ENCODE measurements around the gene ELMO1. TPM values are rescaled to one million over a fixed set of nuclear protein-coding genes. Genes with fewer than 3 reads are reported as not detected.

Gene ELMO1
- total and polyA plus RNA-seq, 9 donors, result 8.9 to 48.9 (median 28.0) TPM

DNA sequence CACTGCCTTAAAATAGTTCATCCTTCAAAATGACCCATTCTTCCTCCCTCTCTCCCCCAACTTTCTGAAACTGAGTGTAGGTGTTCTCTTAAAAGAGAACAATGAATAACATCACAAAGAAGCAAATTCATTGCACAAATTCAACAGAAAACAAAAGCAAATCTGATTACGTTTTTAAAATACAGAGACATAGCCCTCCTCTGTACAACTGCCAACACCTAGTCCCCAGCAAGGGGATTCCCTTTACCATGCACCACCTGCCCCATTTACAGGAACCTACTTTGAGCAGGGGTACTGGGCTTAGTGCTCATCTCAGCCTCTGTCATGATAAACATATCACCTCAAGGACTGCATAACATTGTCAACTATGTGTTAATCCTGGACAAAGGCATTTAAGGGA lies 421.6 kb downstream of the ELMO1 start:
- TF ChIP-seq EP300 (IDR thresholded peaks at IDR 0.05) (no peak), POLR2A (IDR thresholded peaks at IDR 0.05) (no peak)
- TF ChIP-seq, protein P1, sequence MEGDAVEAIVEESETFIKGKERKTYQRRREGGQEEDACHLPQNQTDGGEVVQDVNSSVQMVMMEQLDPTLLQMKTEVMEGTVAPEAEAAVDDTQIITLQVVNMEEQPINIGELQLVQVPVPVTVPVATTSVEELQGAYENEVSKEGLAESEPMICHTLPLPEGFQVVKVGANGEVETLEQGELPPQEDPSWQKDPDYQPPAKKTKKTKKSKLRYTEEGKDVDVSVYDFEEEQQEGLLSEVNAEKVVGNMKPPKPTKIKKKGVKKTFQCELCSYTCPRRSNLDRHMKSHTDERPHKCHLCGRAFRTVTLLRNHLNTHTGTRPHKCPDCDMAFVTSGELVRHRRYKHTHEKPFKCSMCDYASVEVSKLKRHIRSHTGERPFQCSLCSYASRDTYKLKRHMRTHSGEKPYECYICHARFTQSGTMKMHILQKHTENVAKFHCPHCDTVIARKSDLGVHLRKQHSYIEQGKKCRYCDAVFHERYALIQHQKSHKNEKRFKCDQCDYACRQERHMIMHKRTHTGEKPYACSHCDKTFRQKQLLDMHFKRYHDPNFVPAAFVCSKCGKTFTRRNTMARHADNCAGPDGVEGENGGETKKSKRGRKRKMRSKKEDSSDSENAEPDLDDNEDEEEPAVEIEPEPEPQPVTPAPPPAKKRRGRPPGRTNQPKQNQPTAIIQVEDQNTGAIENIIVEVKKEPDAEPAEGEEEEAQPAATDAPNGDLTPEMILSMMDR (IDR thresholded peaks at IDR 0.05), result no peak
- Histone ChIP-seq H3K27ac (no peak overlapping the region), H3K9me3 (no peaks in the 10 kb centered on the region), H3K36me3 (no peaks in the 10 kb centered on the region), H3K27me3 (no peaks in the 10 kb centered on the region), H3K4me1 (ENCODE audit: insufficient read depth) (peaks cover 3% of the 10 kb centered on the region), H3K4me3 (no peak overlapping the region)
- DNase-seq, result no peak
- WGBS, 3 donors, result 61 to 87% (median 74%) methylated on average over 1 of the region's 1 CpG
- intact Hi-C loops (cut with DNase I), result no loop called here

DNA sequence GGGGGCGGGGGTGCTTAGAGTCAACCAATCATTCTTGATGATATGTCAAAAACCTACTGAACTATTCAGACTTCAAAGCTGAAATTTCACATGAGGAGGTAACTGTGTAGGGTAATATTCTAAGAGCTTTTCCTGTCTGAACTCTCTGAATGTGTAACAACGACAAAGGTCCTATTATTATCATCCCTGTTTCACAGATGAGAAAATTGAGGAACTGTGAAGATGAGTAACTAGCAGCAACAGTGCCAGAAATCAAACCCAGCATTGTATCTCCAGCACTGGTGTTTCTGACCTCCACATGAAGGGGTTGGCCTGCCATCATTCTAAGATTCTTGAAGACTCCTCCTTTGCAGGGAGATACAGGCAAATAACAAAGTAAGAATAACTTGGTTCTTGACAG lies 429.7 kb downstream of the ELMO1 start:
- intact Hi-C loops (cut with DNase I), result no loop called here

DNA sequence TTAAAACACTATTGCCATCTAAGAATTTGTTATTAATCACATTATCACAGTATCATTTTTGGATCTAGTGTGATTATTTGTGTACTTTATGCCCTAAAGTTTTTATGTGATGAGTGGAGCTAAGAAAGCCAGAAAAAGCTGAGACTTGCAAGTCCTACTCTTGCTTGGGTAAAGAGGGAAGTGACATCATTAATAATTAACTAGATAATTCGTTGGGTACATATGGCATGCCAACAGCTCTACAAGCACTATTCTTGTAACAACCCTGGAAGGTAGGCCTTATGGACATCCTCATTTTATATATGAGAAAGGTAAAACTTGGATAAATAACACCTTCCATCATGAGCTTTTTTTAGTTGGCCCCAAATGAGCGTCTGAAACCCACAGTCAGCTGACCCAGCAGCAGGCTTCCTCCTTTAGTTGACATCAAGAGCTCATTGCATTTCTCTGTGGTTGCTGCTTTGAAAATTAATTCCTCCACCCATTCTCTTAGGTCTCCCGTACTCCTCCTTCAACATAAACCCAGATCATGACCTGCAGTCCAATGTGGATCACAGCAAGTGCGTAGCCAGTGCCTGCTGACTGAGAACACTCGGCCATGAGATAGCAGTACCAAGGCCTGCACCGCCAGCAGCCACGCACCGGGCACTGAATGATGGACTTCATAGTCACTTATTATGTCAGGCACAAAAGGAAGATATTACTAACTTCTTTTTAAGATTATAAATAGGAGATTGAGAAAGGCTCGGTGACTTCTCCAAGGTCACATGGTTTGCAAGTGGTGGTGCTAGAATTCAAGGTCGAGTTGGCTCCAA lies 432.4 kb downstream of the ELMO1 start:
- Histone ChIP-seq H3K9me3 (no peaks in the 10 kb centered on the region), H3K4me3 (no peak overlapping the region), H3K27ac (no peak overlapping the region), H3K4me1 (ENCODE audit: insufficient read depth) (no peaks in the 10 kb centered on the region), H3K27me3 (no peaks in the 10 kb centered on the region), H3K36me3 (no peaks in the 10 kb centered on the region)
- DNase-seq, result no peak
- intact Hi-C loops (cut with DNase I), result no loop called here
- TF ChIP-seq POLR2A (IDR thresholded peaks at IDR 0.05), result no peak
- TF ChIP-seq, protein P1 (IDR thresholded peaks at IDR 0.05), result no peak
- no peak for TF ChIP-seq EP300 (IDR thresholded peaks at IDR 0.05)
- 82 to 85% (median 83%) methylated on average over 10 of the region's 10 CpGs for WGBS, 3 donors

More for the DNA sequence above, 429.7 kb downstream of the ELMO1 start:
- Histone ChIP-seq H3K4me3 (no peak overlapping the region), H3K27ac (no peak overlapping the region), H3K9me3 (no peaks in the 10 kb centered on the region), H3K27me3 (no peaks in the 10 kb centered on the region), H3K36me3 (no peaks in the 10 kb centered on the region), H3K4me1 (ENCODE audit: insufficient read depth) (no peaks in the 10 kb centered on the region)
- WGBS, 3 donors, result 89 to 94% (median 93%) methylated on average over 2 of the region's 2 CpGs
- TF ChIP-seq, protein P1 (IDR thresholded peaks at IDR 0.05), result no peak
- TF ChIP-seq POLR2A (IDR thresholded peaks at IDR 0.05) (no peak), EP300 (IDR thresholded peaks at IDR 0.05) (no peak)
- no peak for DNase-seq

DNA sequence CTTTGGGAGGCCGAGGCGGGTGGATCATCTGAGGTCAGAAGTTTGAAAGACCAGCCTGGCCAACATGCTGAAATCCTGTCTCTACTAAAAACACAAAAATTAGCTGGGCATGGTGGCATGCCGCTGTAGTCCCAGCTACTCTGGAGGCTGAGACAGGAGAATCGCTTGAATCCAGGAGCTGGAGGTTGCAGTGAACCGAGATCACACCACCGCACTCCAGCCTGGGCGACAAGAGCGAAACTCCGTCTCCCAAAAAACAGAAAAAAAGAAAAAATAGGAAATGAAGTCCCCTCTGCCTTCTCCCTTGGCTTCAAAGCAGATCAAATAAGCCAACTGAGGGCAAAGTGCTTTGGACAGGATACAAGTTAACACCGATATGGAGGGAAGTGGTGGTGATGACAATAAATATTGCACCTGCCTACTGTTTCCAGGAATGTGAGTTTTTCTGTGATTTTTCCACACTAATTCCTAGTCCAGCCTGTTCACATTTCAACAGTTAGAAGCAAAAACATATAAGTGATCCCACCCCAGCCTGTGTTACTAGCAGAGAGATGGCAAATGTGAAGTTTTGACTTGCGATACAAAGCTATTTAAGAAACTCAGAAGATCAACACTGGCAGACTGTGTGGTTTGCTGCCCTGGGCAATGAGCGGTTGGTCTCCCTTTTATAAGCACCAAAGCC lies 433.2 kb downstream of the ELMO1 start:
- Histone ChIP-seq H3K9me3 (no peaks in the 10 kb centered on the region), H3K27ac (no peak overlapping the region), H3K4me1 (ENCODE audit: insufficient read depth) (no peaks in the 10 kb centered on the region), H3K27me3 (no peaks in the 10 kb centered on the region), H3K4me3 (no peak overlapping the region), H3K36me3 (no peaks in the 10 kb centered on the region)
- DNase-seq, result no peak
- 92 to 97% (median 96%) methylated on average over 12 of the region's 12 CpGs for WGBS, 3 donors
- intact Hi-C loops (cut with DNase I), result no loop called here
- TF ChIP-seq POLR2A (IDR thresholded peaks at IDR 0.05), result no peak
- TF ChIP-seq, protein P1 (IDR thresholded peaks at IDR 0.05), result no peak
- TF ChIP-seq EP300 (IDR thresholded peaks at IDR 0.05), result no peak

Data from ovary (tissue), 9 donors.